ENCODE data around the gene NOXO1.
"Not testable (repeated sequence)": the region's sequence is repeated elsewhere in the genome, so short reads cannot be mapped to it uniquely, and the experiment has no call there.

The NOXO1 gene

GRCh38 chr16:1978476-1979120, 2.7 kb downstream of the NOXO1 start:
- DNase-seq, result no peak

- no peak for DNase-seq
These were observed 3.4 kb downstream of the NOXO1 start for GRCh38 chr16:1977875-1978268.

GRCh38 chr16:1976951-1977874, 4.1 kb downstream of the NOXO1 start:
- no peak for DNase-seq

- DNase-seq, result no peak
These were observed 5.1 kb downstream of the NOXO1 start for GRCh38 chr16:1976216-1976520.

GRCh38 chr16:1975432-1976215, 5.6 kb downstream of the NOXO1 start:
- no peak for DNase-seq

- no peak for DNase-seq
These were observed 6.9 kb downstream of the NOXO1 start for GRCh38 chr16:1974157-1975070.

GRCh38 chr16:1973461-1974156, 7.7 kb downstream of the NOXO1 start:
- no peak for DNase-seq

- DNase-seq, result no peak
These were observed 8.8 kb downstream of the NOXO1 start for GRCh38 chr16:1972490-1972877.

GRCh38 chr16:1971796-1972489, 9.3 kb downstream of the NOXO1 start, which contains the start of gene TBL3:
TBL3 (plus strand) TSS chr16:1972053; CDS start chr16:1972165, 112 bp downstream.
- DNase-seq, result peak; percentile 62 to 73

GRCh38 chr16:1968146-1968953, 12.9 kb downstream of the NOXO1 start:
- DNase-seq, result no peak

GRCh38 chr16:1966460-1966859, 14.8 kb downstream of the NOXO1 start, which contains the start of gene RNF151:
RNF151 (plus strand) TSS chr16:1966856; CDS start chr16:1966882, 26 bp downstream.
- DNase-seq, result no peak

GRCh38 chr16:1965396-1966001, 15.8 kb downstream of the NOXO1 start:
- no peak for DNase-seq

- peak; percentile 83 to 84 for DNase-seq
These were observed 16.5 kb downstream of the NOXO1 start, which contains the start of gene RPS2 for GRCh38 chr16:1964506-1965395. RPS2 (minus strand) TSS chr16:1964826; CDS start chr16:1964625, 201 bp downstream.

GRCh38 chr16:1963806-1964505, 17.3 kb downstream of the NOXO1 start:
- no peak for DNase-seq

- not testable (repeated sequence) for DNase-seq
These were observed 18.8 kb downstream of the NOXO1 start for GRCh38 chr16:1962161-1963153.

GRCh38 chr16:1961651-1962067, 19.6 kb downstream of the NOXO1 start:
- DNase-seq, result peak in 1 of 2 experiments; percentile 39

Measured in Kasumi-1 (cell line).